ENCODE data around the gene FOXN3. TPM values are rescaled to one million over a fixed set of nuclear protein-coding genes. Genes with fewer than 3 reads are reported as not detected.

The FOXN3 gene
- total RNA-seq, 1 donor from 2014 or later = 27.8 TPM

- no peak for DNase-seq (ENCODE audit: low read depth)
- TF ChIP-seq CTCF (conservative IDR thresholded peaks at IDR 0.05; ENCODE audit: low read depth, low read length) = no peak
- no peak overlapping the region for H3K4me3 ChIP-seq (ENCODE audit: low read depth, low read length)
Observed at GRCh38 chr14:89284333-89285058, 132.5 kb downstream of the FOXN3 start.

- H3K4me3 ChIP-seq (ENCODE audit: low read depth, low read length) = no peak overlapping the region
- DNase-seq (ENCODE audit: low read depth) = no peak
- no peak for TF ChIP-seq CTCF (conservative IDR thresholded peaks at IDR 0.05; ENCODE audit: low read depth, low read length)
Observed at GRCh38 chr14:89283327-89284060, 133.5 kb downstream of the FOXN3 start.

GRCh38 chr14:89282191-89282590 is 134.8 kb downstream of the FOXN3 start:
- H3K4me3 ChIP-seq (ENCODE audit: low read depth, low read length) = no peak overlapping the region
- no peak for TF ChIP-seq CTCF (conservative IDR thresholded peaks at IDR 0.05; ENCODE audit: low read depth, low read length)
- DNase-seq (ENCODE audit: low read depth) = no peak

- no peak for DNase-seq (ENCODE audit: low read depth)
- TF ChIP-seq CTCF (conservative IDR thresholded peaks at IDR 0.05; ENCODE audit: low read depth, low read length) = no peak
- H3K4me3 ChIP-seq (ENCODE audit: low read depth, low read length) = no peak overlapping the region
Observed at GRCh38 chr14:89280600-89280999, 136.4 kb downstream of the FOXN3 start.

- TF ChIP-seq CTCF (conservative IDR thresholded peaks at IDR 0.05; ENCODE audit: low read depth, low read length) = no peak
- DNase-seq (ENCODE audit: low read depth) = no peak
- H3K4me3 ChIP-seq (ENCODE audit: low read depth, low read length) = no peak overlapping the region
Observed at GRCh38 chr14:89279649-89280232, 137.3 kb downstream of the FOXN3 start.

GRCh38 chr14:89277203-89277602 is 139.8 kb downstream of the FOXN3 start:
- no peak for TF ChIP-seq CTCF (conservative IDR thresholded peaks at IDR 0.05; ENCODE audit: low read depth, low read length)
- no peak for DNase-seq (ENCODE audit: low read depth)
- H3K4me3 ChIP-seq (ENCODE audit: low read depth, low read length) = no peak overlapping the region
